Astrocyte of the cerebellum (primary cell): ENCODE measurements around the gene ZBED1.
"Not testable (repeated sequence)": the region's sequence is repeated elsewhere in the genome, so short reads cannot be mapped to it uniquely, and the experiment has no call there.

Experiments
- DNase-seq: peaks from one replicate; pipeline ENCODE4 v3.0.0-alpha.2; 2011; ENCODE audit warnings: low read depth
- H3K4me3 ChIP-seq: 2 replicates; pipeline ENCODE4 v1.5.1; 2011; ENCODE audit warnings: mild to moderate bottlenecking, low read depth, low read length, moderate library complexity
- in situ Hi-C: cut with HindIII; loops from 2 replicates; pipeline ENCODE4 v1.10.0; 2017; ENCODE audit warnings: low sequenced_read_pairs
- TF ChIP-seq, protein P1 (sequence below): IDR thresholded peaks from 2 replicates; pipeline ENCODE4 v1.5.1; 2012; ENCODE audit warnings: low read length, low read depth, moderate library complexity, mild to moderate bottlenecking; ENCODE audit errors: missing control alignments

ZBED1 gene

DNA sequence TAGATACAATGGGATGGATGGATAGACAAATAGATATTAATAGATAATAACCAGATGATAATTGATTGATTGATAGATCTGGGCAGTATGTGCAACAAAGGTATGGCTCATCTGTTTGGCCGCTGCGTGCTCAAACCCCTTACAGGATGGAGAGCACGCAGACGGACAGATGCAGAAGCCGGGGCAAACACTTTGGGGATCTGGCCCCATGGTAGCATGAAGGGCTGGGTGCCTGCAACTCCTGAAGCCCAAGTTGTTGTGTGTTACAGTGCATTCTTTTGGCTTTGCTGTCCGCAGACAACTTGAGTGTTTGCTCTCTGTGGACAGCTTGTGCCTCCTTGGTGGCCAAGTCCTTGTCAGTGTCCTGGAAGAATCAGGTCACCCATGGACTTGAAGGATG is 10.6 kb upstream of the ZBED1 start:
- DNase-seq = no peak
- H3K4me3 ChIP-seq = no peak overlapping the region
- TF ChIP-seq, protein P1, sequence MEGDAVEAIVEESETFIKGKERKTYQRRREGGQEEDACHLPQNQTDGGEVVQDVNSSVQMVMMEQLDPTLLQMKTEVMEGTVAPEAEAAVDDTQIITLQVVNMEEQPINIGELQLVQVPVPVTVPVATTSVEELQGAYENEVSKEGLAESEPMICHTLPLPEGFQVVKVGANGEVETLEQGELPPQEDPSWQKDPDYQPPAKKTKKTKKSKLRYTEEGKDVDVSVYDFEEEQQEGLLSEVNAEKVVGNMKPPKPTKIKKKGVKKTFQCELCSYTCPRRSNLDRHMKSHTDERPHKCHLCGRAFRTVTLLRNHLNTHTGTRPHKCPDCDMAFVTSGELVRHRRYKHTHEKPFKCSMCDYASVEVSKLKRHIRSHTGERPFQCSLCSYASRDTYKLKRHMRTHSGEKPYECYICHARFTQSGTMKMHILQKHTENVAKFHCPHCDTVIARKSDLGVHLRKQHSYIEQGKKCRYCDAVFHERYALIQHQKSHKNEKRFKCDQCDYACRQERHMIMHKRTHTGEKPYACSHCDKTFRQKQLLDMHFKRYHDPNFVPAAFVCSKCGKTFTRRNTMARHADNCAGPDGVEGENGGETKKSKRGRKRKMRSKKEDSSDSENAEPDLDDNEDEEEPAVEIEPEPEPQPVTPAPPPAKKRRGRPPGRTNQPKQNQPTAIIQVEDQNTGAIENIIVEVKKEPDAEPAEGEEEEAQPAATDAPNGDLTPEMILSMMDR = no peak
- in situ Hi-C loops = no loop called here

DNA sequence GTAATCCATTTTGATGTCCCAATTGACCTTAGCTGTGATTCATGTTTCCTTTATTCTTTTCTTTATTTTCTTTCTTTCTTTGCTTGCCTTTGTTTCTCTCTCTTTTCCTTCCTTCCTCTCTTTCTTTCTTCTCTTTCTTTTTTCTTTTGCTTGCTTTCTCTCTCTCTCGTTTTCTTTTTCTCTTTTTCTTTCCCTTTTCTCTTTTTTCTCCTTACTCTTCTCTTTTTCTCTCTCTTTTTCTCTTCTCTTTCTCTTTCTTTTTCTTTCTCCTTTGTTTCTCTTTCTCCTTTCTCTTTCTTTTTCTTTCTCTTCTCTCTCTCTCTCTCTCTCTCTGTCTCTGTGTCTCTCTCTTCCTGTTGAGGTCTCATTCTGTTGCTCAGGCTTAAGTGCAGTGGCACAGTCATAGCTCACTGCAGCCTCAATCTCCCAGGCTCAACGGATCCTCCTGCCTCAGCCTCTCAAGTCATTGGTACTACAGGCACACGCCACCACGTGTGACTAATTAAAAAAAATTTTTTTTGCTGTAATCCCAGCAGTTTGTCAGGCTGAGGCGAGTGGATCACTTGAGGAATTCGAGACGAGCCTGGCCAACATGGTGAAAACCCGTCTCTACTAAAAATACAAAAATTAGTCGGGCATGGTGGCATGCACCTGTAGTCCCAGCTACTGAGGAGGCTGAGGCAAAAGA is 8.0 kb upstream of the ZBED1 start:
- no peak overlapping the region for H3K4me3 ChIP-seq
- TF ChIP-seq, protein P1 = no peak
- in situ Hi-C loops = no loop called here
- no peak for DNase-seq

DNA sequence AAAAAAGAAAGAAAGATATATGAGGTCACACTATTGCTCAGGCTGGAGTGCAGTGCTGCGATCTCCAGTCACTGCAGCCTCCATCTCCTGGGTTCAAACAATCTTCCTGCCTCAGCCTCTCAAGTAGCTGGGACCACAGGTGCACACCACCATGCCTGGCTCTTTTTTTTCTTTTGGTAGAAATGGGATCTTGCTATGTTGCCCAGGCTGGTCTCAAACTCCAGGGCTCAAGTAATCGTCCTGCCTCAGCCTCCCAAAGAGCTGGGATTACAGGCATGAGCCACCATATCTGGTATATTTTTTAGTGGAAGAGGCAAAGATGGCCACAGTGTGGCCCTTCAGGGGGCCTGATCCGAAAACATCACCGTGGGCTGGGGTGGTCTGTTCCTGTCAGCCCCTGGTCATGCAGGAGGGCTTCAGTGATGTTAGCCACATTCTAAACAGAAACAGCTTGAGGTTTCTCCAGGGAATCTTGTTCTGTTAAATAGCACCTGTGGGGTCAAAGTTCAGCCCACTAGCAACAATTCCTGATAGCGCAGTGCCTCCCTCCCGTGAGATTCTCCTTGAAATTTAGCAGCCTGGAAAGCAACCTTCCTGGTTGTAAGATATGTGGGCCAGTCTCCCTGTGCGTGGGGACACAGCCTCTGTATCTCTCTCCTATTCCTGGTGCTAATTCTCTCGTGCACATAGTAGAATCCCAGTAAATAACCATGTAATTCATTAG is 7.3 kb upstream of the ZBED1 start:
- no peak overlapping the region for H3K4me3 ChIP-seq
- in situ Hi-C loops = no loop called here
- TF ChIP-seq, protein P1 = no peak
- no peak for DNase-seq

DNA sequence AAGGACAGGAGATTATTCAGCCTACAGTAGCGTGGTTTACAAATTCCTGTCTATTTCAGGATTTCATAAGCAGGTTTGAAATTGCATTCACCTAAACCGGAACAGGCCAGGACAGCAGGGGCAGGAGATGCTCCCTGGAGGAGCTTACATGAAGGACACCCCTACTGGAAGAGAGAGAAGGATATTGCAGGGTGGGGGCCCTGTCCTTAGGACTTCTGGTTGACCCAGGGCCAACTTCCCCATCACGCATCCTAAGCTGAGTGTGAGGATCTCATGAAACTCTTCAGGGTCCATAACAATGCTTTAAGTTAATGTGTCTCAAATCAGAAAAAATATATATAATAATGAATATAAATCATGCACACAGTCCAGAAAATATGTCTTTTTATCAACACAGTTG is 6.4 kb upstream of the ZBED1 start:
- TF ChIP-seq, protein P1 = no peak
- H3K4me3 ChIP-seq = no peak overlapping the region
- no peak for DNase-seq
- in situ Hi-C loops = no loop called here

DNA sequence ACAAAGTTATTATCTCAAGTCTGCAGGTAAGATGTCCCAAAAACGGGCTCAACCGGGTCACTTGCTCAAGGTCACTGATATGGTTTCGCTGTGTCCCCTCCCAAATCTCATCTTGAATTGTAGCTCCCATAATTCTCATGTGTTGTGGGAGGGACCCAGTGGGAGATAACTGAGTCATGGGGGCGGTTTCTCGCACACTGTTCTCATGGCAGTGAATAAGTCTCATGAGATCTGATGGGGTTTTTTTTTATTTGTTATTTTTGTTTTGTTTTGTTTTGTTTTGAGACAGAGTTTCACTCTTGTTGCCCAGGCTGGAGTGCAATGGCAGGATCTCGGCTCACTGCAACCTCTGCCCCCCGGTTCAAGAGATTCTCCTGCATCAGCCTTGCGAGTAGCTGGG is 4.6 kb upstream of the ZBED1 start:
- DNase-seq, in situ Hi-C loops, H3K4me3 ChIP-seq: not testable (repeated sequence)

DNA sequence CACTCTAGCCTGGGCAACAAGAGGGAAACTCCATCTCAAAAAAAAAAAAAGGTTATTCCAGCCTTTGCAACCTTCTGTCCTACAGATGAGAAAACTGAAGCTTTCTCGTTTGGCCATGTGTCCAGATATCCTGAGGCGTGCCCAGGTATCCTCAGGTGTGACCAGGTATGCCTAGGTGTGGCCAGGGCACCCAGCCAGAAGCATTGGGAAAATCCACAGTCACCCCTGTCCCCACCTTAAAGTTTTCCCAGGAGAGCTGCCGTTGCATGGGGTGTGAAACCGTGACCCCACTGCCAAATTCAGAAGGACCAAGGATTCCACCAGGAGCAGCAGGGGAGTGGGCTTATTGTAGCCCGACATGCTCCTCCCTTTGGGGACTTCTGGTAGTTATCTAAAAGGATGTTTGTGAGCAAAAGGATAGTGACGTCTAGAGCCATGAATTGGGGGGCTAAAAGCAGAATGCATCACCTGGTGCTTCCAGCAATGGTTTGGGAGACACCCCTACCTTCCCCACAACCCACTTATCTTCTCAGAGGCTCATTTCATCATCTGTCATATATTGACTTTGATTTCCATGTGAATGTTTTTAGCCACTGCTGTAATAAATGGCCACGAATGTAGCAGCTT is 4.0 kb upstream of the ZBED1 start:
- TF ChIP-seq, protein P1 = no peak
- in situ Hi-C loops = no loop called here
- no peak overlapping the region for H3K4me3 ChIP-seq
- DNase-seq = no peak
